ENCODE data around the gene MAGEF1. TPM values are rescaled to one million over a fixed set of nuclear protein-coding genes. Genes with fewer than 3 reads are reported as not detected.
A peak's percentile ranks its signal among the peaks of the same experiment; 100 is the strongest.

Gene MAGEF1
- total RNA-seq, 1 donor from 2014 or later, result 88.1 TPM

DNA sequence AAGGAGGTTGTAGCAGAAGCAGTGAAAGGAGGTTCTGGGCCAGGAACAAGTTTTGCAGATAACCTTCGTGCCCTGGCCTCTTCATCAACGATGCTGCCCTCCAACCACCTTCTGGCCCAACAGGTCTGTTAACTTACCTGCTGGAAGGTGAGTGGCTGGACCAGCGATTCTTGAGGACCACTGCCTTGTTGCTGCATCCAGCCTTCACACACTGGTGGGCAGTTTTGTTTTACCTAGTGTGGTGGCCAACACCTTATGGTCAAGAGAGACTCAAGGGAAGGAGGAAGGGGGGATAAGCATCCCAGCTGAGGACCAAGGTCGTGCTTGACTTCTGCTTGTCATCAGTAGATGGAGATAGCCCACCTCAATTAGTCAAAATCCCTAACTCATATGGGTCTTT lies 7.8 kb upstream of the MAGEF1 start:
- H3K27ac Mint-ChIP-seq, result no peak overlapping the region
- no peak overlapping the region for H3K4me3 Mint-ChIP-seq

DNA sequence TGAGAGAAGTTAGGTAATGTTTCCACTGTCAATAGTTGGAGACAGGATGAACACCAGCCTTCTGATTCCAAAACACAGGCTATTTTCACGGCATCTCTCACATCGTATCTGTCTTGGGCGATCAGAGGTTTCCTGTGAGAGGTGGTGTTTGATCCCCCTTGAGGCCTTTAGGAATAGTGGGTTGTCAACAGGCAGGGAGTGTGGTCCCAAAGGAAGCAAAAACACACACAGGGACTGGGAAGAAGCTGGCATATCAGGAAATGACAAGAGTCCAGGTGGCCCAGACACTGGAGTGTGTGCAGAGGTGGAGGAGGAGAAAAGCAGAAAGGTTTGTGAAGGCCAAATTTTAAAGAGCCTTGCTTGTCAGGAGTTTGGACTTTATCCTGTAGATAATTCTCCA lies 6.6 kb upstream of the MAGEF1 start:
- Histone ChIP-seq H3F3A (ENCODE audit: low read depth) (peaks cover 39% of the 10 kb centered on the region), H3K4me2 (peak overlapping the region; percentile 72), H3K4me1 (peaks cover 37% of the 10 kb centered on the region), H3K79me2 (ENCODE audit: low read depth) (no peaks in the 10 kb centered on the region), H3K4me3 (no peak overlapping the region), H3K36me3 (no peaks in the 10 kb centered on the region), H4K20me1 (ENCODE audit: low read depth) (no peaks in the 10 kb centered on the region), H3K27ac (no peak overlapping the region), H3K27me3 (no peaks in the 10 kb centered on the region), H2AFZ (replicated peaks) (no peak overlapping the region), H3K9me3 (ENCODE audit: low read depth) (no peaks in the 10 kb centered on the region), H3K9ac (no peak overlapping the region)
- H3K27ac Mint-ChIP-seq, result peak overlapping the region; percentile 94
- H3K4me1 Mint-ChIP-seq, result peaks cover 33% of the 10 kb centered on the region
- H3K27me3 Mint-ChIP-seq (ENCODE audit: insufficient read depth, low read depth), result no peaks in the 10 kb centered on the region
- DNase-seq (ENCODE audit: low spot score), result no peak
- no peaks in the 10 kb centered on the region for H3K36me3 Mint-ChIP-seq
- TF ChIP-seq EZH2 (IDR thresholded peaks at IDR 0.05) (no peak), EZH2phosphoT487 (IDR thresholded peaks at IDR 0.05) (no peak)
- TF ChIP-seq, protein P1, sequence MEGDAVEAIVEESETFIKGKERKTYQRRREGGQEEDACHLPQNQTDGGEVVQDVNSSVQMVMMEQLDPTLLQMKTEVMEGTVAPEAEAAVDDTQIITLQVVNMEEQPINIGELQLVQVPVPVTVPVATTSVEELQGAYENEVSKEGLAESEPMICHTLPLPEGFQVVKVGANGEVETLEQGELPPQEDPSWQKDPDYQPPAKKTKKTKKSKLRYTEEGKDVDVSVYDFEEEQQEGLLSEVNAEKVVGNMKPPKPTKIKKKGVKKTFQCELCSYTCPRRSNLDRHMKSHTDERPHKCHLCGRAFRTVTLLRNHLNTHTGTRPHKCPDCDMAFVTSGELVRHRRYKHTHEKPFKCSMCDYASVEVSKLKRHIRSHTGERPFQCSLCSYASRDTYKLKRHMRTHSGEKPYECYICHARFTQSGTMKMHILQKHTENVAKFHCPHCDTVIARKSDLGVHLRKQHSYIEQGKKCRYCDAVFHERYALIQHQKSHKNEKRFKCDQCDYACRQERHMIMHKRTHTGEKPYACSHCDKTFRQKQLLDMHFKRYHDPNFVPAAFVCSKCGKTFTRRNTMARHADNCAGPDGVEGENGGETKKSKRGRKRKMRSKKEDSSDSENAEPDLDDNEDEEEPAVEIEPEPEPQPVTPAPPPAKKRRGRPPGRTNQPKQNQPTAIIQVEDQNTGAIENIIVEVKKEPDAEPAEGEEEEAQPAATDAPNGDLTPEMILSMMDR (IDR thresholded peaks at IDR 0.05), result no peak
- no peaks in the 10 kb centered on the region for H3K9me3 Mint-ChIP-seq
- peak overlapping the region; percentile 68 for H3K4me3 Mint-ChIP-seq

More for the DNA sequence above, 7.8 kb upstream of the MAGEF1 start:
- Histone ChIP-seq H3F3A (ENCODE audit: low read depth) (peaks cover 39% of the 10 kb centered on the region), H3K4me3 (no peak overlapping the region), H4K20me1 (ENCODE audit: low read depth) (no peaks in the 10 kb centered on the region), H3K4me2 (no peak overlapping the region), H3K79me2 (ENCODE audit: low read depth) (no peaks in the 10 kb centered on the region), H3K36me3 (no peaks in the 10 kb centered on the region), H3K9me3 (ENCODE audit: low read depth) (no peaks in the 10 kb centered on the region), H2AFZ (replicated peaks) (no peak overlapping the region), H3K27me3 (no peaks in the 10 kb centered on the region), H3K9ac (no peak overlapping the region), H3K4me1 (peaks cover 37% of the 10 kb centered on the region), H3K27ac (no peak overlapping the region)
- no peaks in the 10 kb centered on the region for H3K36me3 Mint-ChIP-seq
- TF ChIP-seq EZH2 (IDR thresholded peaks at IDR 0.05), result no peak
- no peak for TF ChIP-seq EZH2phosphoT487 (IDR thresholded peaks at IDR 0.05)
- TF ChIP-seq, protein P1 (IDR thresholded peaks at IDR 0.05), result no peak
- H3K27me3 Mint-ChIP-seq (ENCODE audit: insufficient read depth, low read depth), result no peaks in the 10 kb centered on the region
- H3K9me3 Mint-ChIP-seq, result no peaks in the 10 kb centered on the region
- H3K4me1 Mint-ChIP-seq, result peaks cover 33% of the 10 kb centered on the region
- DNase-seq (ENCODE audit: low spot score), result no peak

DNA sequence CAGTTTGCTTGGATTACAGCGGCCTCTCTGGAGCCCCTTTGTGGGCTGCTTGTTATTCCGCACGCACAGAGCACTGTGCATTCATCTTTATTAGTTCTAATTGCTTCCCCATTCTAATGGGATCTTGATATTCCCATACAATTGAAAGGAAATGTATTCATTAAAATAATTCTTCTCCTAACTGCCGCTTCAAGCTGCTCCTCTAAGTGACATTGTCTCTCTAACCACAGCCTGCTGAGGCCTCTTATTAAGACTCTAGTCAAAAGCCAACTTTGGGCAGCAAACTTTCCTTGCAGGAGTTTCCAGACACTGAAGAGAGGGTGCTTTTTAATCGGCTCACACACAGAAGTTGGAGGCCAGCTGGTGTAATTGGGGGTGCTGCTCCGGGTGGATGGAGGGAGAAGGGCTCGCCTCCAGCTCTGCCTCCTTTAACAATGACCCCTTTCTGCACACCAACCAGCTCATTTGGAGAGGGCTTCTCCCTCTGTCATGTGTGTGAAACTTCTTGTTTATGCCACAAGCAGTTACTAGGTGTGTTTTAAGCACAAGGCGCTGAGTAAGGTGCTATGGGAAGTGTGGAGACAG lies 5.6 kb upstream of the MAGEF1 start:
- H4K20me1 ChIP-seq (ENCODE audit: low read depth), result no peaks in the 10 kb centered on the region
- H3K27me3 Mint-ChIP-seq (ENCODE audit: insufficient read depth, low read depth), result no peaks in the 10 kb centered on the region
- no peaks in the 10 kb centered on the region for H3K9me3 Mint-ChIP-seq
- no peaks in the 10 kb centered on the region for H3K79me2 ChIP-seq (ENCODE audit: low read depth)
- peak; percentile 62 for DNase-seq (ENCODE audit: low spot score)
- peak overlapping the region; percentile 68 for H3K4me3 Mint-ChIP-seq
- H3K9ac ChIP-seq, result no peak overlapping the region
- TF ChIP-seq EZH2phosphoT487 (IDR thresholded peaks at IDR 0.05) (no peak), EZH2 (IDR thresholded peaks at IDR 0.05) (no peak)
- TF ChIP-seq, protein P1 (IDR thresholded peaks at IDR 0.05), result peak; percentile 30
- H3F3A ChIP-seq (ENCODE audit: low read depth), result peaks cover 45% of the 10 kb centered on the region
- peak overlapping the region; percentile 94 for H3K27ac Mint-ChIP-seq
- peaks cover 38% of the 10 kb centered on the region for H3K4me1 Mint-ChIP-seq
- H3K4me3 ChIP-seq, result peak overlapping the region; percentile 20
- peak overlapping the region; percentile 72 for H3K4me2 ChIP-seq
- H3K27me3 ChIP-seq, result no peaks in the 10 kb centered on the region
- no peaks in the 10 kb centered on the region for H3K36me3 Mint-ChIP-seq
- H3K4me1 ChIP-seq, result peaks cover 37% of the 10 kb centered on the region
- peak overlapping the region; percentile 15 for H2AFZ ChIP-seq (replicated peaks)
- H3K27ac ChIP-seq, result peak overlapping the region; percentile 92
- no peaks in the 10 kb centered on the region for H3K9me3 ChIP-seq (ENCODE audit: low read depth)
- H3K36me3 ChIP-seq, result no peaks in the 10 kb centered on the region
